Nucleus accumbens (tissue), 56 donors: ENCODE results near the gene PCBD2.
"Not testable (repeated sequence)": the region's sequence is repeated elsewhere in the genome, so short reads cannot be mapped to it uniquely, and the experiment has no call there.

Experiments
- DNase-seq, 56 donors: peaks; one replicate each; lab custom pipeline; 2025; lab: John Stamatoyannopoulos, UW

PCBD2 gene

GRCh38 chr5:134904610-134905245, at the start of gene PCBD2:
Gene PCBD2, plus strand, starts transcription at chr5:134905131. Its CDS starts 9 bp downstream, at chr5:134905140.
- DNase-seq = peak in 55 of 56 donors; percentile 22 to 92 (median 79)

- not testable (repeated sequence) for DNase-seq
Observed at GRCh38 chr5:134856465-134856864, 48.5 kb upstream of the PCBD2 start.

GRCh38 chr5:134857401-134857800, 47.5 kb upstream of the PCBD2 start:
- DNase-seq = no peak

GRCh38 chr5:134864707-134865106, 40.2 kb upstream of the PCBD2 start:
- no peak for DNase-seq

GRCh38 chr5:134873494-134873893, 31.4 kb upstream of the PCBD2 start:
- DNase-seq = peak in 22 of 56 donors; percentile 2 to 58 (median 19)

- peak in 55 of 56 donors; percentile 20 to 90 (median 79) for DNase-seq
Observed at GRCh38 chr5:134873987-134874830, 30.7 kb upstream of the PCBD2 start, which contains the start of gene TXNDC15. Gene TXNDC15, plus strand, starts transcription at chr5:134874371. Its CDS starts 57 bp downstream, at chr5:134874428.

GRCh38 chr5:134874831-134875655, 29.9 kb upstream of the PCBD2 start:
- DNase-seq = peak in 51 of 56 donors; percentile 16 to 81 (median 59)

GRCh38 chr5:134877159-134877558, 27.8 kb upstream of the PCBD2 start:
- no peak for DNase-seq

GRCh38 chr5:134878403-134878802, 26.5 kb upstream of the PCBD2 start:
- DNase-seq = no peak

GRCh38 chr5:134879456-134879855, 25.5 kb upstream of the PCBD2 start:
- no peak for DNase-seq

GRCh38 chr5:134880937-134881336, 24.0 kb upstream of the PCBD2 start:
- not testable (repeated sequence) for DNase-seq

- DNase-seq = not testable (repeated sequence)
Observed at GRCh38 chr5:134881711-134882110, 23.2 kb upstream of the PCBD2 start.

- no peak for DNase-seq
Observed at GRCh38 chr5:134887593-134888159, 17.3 kb upstream of the PCBD2 start.

GRCh38 chr5:134889335-134889734, 15.6 kb upstream of the PCBD2 start:
- no peak for DNase-seq

- no peak for DNase-seq
Observed at GRCh38 chr5:134891473-134891872, 13.5 kb upstream of the PCBD2 start.

- DNase-seq = no peak
Observed at GRCh38 chr5:134892282-134892681, 12.6 kb upstream of the PCBD2 start.

GRCh38 chr5:134892926-134893325, 12.0 kb upstream of the PCBD2 start:
- no peak for DNase-seq

- DNase-seq = no peak
Observed at GRCh38 chr5:134893748-134894505, 11.0 kb upstream of the PCBD2 start.

- DNase-seq = peak in 4 of 56 donors; percentile 6 to 13 (median 12)
Observed at GRCh38 chr5:134902071-134902801, 2.7 kb upstream of the PCBD2 start.
